Measurements from ENCODE around the gene WFIKKN2. TPM values are rescaled to one million over a fixed set of nuclear protein-coding genes. Genes with fewer than 3 reads are reported as not detected.

Gene WFIKKN2
- total and polyA plus RNA-seq, 2 of the 13 experiments (the other 11 are each of a cell fraction or from before 2014, with no cell fraction given), result not detected

GRCh38 chr17:50883850-50884438, 48.6 kb downstream of the WFIKKN2 start (continued):
- TF ChIP-seq ZNF160 (CRISPR knock-in tag; IDR thresholded peaks at IDR 0.05), result no peak
- peak; percentile 1; the same call in 1 of the 2 replicates for TF ChIP-seq ZSCAN31 (CRISPR knock-in tag; IDR thresholded peaks at IDR 0.05; ENCODE audit: low read depth)
- no peak for TF ChIP-seq CSRNP1 (CRISPR knock-in tag; IDR thresholded peaks at IDR 0.05)
- TF ChIP-seq NFE2L2 (IDR thresholded peaks at IDR 0.05; ENCODE audit: low read length), result no peak
- no peak for TF ChIP-seq HNRNPLL (IDR thresholded peaks at IDR 0.05; ENCODE audit: low read depth, low read length, poor library complexity, severe bottlenecking)
- TF ChIP-seq CEBPG (CRISPR knock-in tag; IDR thresholded peaks at IDR 0.05), result peak; percentile 33; the same call in 1 of the 2 replicates
- TF ChIP-seq MLXIP (CRISPR knock-in tag; IDR thresholded peaks at IDR 0.05; ENCODE audit: borderline replicate concordance), result no peak
- no peak for TF ChIP-seq FLYWCH1 (CRISPR knock-in tag; IDR thresholded peaks at IDR 0.05)
- no peak for TF ChIP-seq ZKSCAN8 (CRISPR knock-in tag; IDR thresholded peaks at IDR 0.05; ENCODE audit: borderline replicate concordance)
- no peak for TF ChIP-seq GTF2F1 (IDR thresholded peaks at IDR 0.05; ENCODE audit: low read length)
- TF ChIP-seq SNAPC4 (CRISPR knock-in tag; IDR thresholded peaks at IDR 0.05), result 0 out of 2 replicates have a peak, but pooled peaks have one; percentile 34
- no peak for TF ChIP-seq FOXK2 (IDR thresholded peaks at IDR 0.05)
- TF ChIP-seq ZBED4 (CRISPR knock-in tag; IDR thresholded peaks at IDR 0.05; ENCODE audit: borderline replicate concordance), result 0 out of 2 replicates have a peak, but pooled peaks have one; percentile 2
- no peak; the same call in 1 of the 2 replicates for TF ChIP-seq GFI1 (CRISPR knock-in tag; IDR thresholded peaks at IDR 0.05; ENCODE audit: borderline replicate concordance)
- 0 out of 2 replicates have a peak, but pooled peaks have one; percentile 10 for TF ChIP-seq ZNF891 (CRISPR knock-in tag; IDR thresholded peaks at IDR 0.05)
- no peak for TF ChIP-seq HMG20B (CRISPR knock-in tag; conservative IDR thresholded peaks at IDR 0.05)
